B cell (primary cell): ENCODE results near the gene GSKIP. TPM values are rescaled to one million over a fixed set of nuclear protein-coding genes. Genes with fewer than 3 reads are reported as not detected.

Source experiments
- ATAC-seq: fragments of 200-7000 bp; cut with Tn5 transposase; one replicate; pipeline ENCODE4 v1.10.0; 2021; ENCODE audit warnings: low read depth, mild to moderate bottlenecking, moderate number of reproducible peaks, moderate library complexity
- CTCF ChIA-PET: fragments of 350-600 bp; sonication (Branson Sonifier 250); formaldehyde crosslinking; loops from one replicate; lab custom pipeline; 2021; ENCODE audit warnings: antibody characterized with exemption, inconsistent platforms; lab: Charles Lee
- POLR2A ChIA-PET: fragments of 350-600 bp; sonication (Branson Sonifier 250); formaldehyde crosslinking; loops from one replicate; lab custom pipeline; 2021; ENCODE audit warnings: antibody characterized with exemption; lab: Charles Lee
- DNase-seq: peaks from one replicate; pipeline ENCODE4 v3.0.0; 2013
- H2AFZ ChIP-seq: 2 replicates; pipeline ENCODE4 v1.6.1; 2012; ENCODE audit warnings: mild to moderate bottlenecking, low read depth, low read length; ENCODE audit not compliant: insufficient read depth, poor library complexity, severe bottlenecking
- H3K27ac ChIP-seq, 2 donors: 1 replicate in 1 of 2; 2 replicates in 1 of 2; pipeline ENCODE4 v1.5.1; 2012 to 2013; ENCODE audit warnings: low read length in 2 of 2, mild to moderate bottlenecking in 2 of 2, moderate library complexity in 1 of 2
- H3K27me3 ChIP-seq, 4 experiments: fragments of 200-600 bp in 1 of 4; sonication (generic) in 1 of 4; replicated peaks in 1 of 4; 1 replicate in 2 of 4; 2 replicates in 2 of 4; pipeline versions ENCODE4 v1.6.1 to v1.7.0; 2013 to 2016; ENCODE audit warnings: low read length in 3 of 4, mild to moderate bottlenecking in 2 of 4, mixed read lengths in 1 of 4, moderate library complexity in 1 of 4; ENCODE audit not compliant: insufficient read depth in 4 of 4, control insufficient read depth in 3 of 4; ENCODE audit errors: control extremely low read depth in 1 of 4
- H3K36me3 ChIP-seq, 2 experiments: replicated peaks in 1 of 2; 1 replicate in 1 of 2; 2 replicates in 1 of 2; pipeline versions ENCODE4 v1.6.1 to v1.7.1; 2013; ENCODE audit warnings: low read length in 1 of 2; ENCODE audit not compliant: insufficient read depth in 2 of 2, control insufficient read depth in 1 of 2; ENCODE audit errors: control extremely low read depth in 1 of 2, extremely low read depth in 1 of 2
- H3K4me1 ChIP-seq, 2 donors: fragments of 200-600 bp in 1 of 2; sonication (generic) in 1 of 2; 1 replicate in 1 of 2; 2 replicates in 1 of 2; pipeline versions ENCODE4 v1.5.1 to v1.6.1; 2013 to 2017; ENCODE audit warnings: low read length in 2 of 2; ENCODE audit not compliant: control insufficient read depth in 2 of 2, insufficient read depth in 2 of 2
- H3K4me2 ChIP-seq: replicated peaks from 2 replicates; pipeline ENCODE3; 2012; ENCODE audit warnings: mild to moderate bottlenecking, low read depth, low read length; ENCODE audit not compliant: poor library complexity, severe bottlenecking
- H3K4me3 ChIP-seq, 5 experiments: fragments of 200-600 bp in 1 of 5; sonication (generic) in 1 of 5; 1 replicate in 3 of 5; 2 replicates in 2 of 5; pipeline versions ENCODE4 v1.5.1 to v1.7.0; 2011 to 2016; ENCODE audit warnings: low read length in 4 of 5, mild to moderate bottlenecking in 4 of 5, low read depth in 2 of 5, control low read depth in 1 of 5, moderate library complexity in 1 of 5; ENCODE audit not compliant: insufficient read depth in 1 of 5; ENCODE audit errors: control extremely low read depth in 1 of 5, extremely low read depth in 1 of 5
- H3K79me2 ChIP-seq: fragments of 200-600 bp; sonication (generic); one replicate; pipeline ENCODE4 v1.6.0; 2016; ENCODE audit warnings: low read length; ENCODE audit not compliant: control insufficient read depth, insufficient read depth
- H3K9ac ChIP-seq: fragments of 200-600 bp; sonication (generic); 2 replicates; pipeline ENCODE4 v1.6.1; 2017; ENCODE audit warnings: mild to moderate bottlenecking, low read length, moderate library complexity
- H3K9me3 ChIP-seq, 3 donors: one replicate each; pipeline versions ENCODE4 v1.6.1 to v1.7.1; 2013; ENCODE audit warnings: low read length in 2 of 3; ENCODE audit not compliant: control insufficient read depth in 2 of 3, insufficient read depth in 1 of 3; ENCODE audit errors: control extremely low read depth in 1 of 3
- H4K20me1 ChIP-seq: 2 replicates; pipeline ENCODE4 v1.6.0; 2012; ENCODE audit warnings: mild to moderate bottlenecking, low read length; ENCODE audit not compliant: insufficient read depth, control insufficient read depth, poor library complexity, severe bottlenecking
- H3K27ac Mint-ChIP-seq: one replicate; pipeline ENCODE4 v1.8.0; 2021; ENCODE audit warnings: mixed read lengths
- H3K27me3 Mint-ChIP-seq: one replicate; pipeline ENCODE4 v1.8.0; 2021; ENCODE audit warnings: mixed read lengths
- H3K4me1 Mint-ChIP-seq: one replicate; pipeline ENCODE4 v1.8.0; 2021; ENCODE audit warnings: mixed read lengths
- H3K4me3 Mint-ChIP-seq: one replicate; pipeline ENCODE4 v1.8.0; 2021; ENCODE audit warnings: mixed read lengths
- H3K9me3 Mint-ChIP-seq: one replicate; pipeline ENCODE4 v1.8.0; 2022; ENCODE audit warnings: mixed read lengths; ENCODE audit not compliant: insufficient read depth
- CTCF ChIP-seq: fragments of 200-600 bp; IDR thresholded peaks from one replicate; pipeline ENCODE4 v1.8.0; 2022; ENCODE audit warnings: antibody characterized with exemption, mild to moderate bottlenecking
- EZH2 ChIP-seq: IDR thresholded peaks from 2 replicates; pipeline ENCODE4 v1.6.1; 2012; ENCODE audit warnings: borderline replicate concordance, low read depth, mild to moderate bottlenecking, moderate library complexity, low read length; ENCODE audit not compliant: insufficient read depth, poor library complexity, severe bottlenecking
- WGBS: methylation state at CpG from one replicate; pipeline ENCODE4 v1.1.5; 2013; ENCODE audit warnings: missing lambda C conversion rate; ENCODE audit not compliant: insufficient coverage; 5-methylcytosine and 5-hydroxymethylcytosine counted together
- intact Hi-C: fragments of 100-400 bp; cut with micrococcal nuclease; formaldehyde crosslinking; loops from one replicate; pipeline ENCODE4 v1.10.0; 2022
- polyA plus RNA-seq: library from polyadenylated mRNA; depleted of rRNA; stranded (reverse); fragments of >200 nt; gene quantifications from 2 replicates; pipeline ENCODE4 v1.2.3, GENCODE V29; 2012
- total RNA-seq, 2 donors: library from RNA; stranded (reverse); fragments of 120-200 nt in 1 of 2; gene quantifications; 1 replicate in 1 of 2; 2 replicates in 1 of 2; pipeline versions ENCODE4 v1.2.3 to v1.2.4, GENCODE V29; 2013 to 2022

Gene GSKIP
- total and polyA plus RNA-seq, 2 donors (not counting 1 experiment from before 2014, with no cell fraction given): 5.7 to 15.8 TPM

- no peak overlapping the region for H3K4me3 ChIP-seq
- Mint-ChIP-seq H3K4me3 (no peak overlapping the region), H3K27ac (no peak overlapping the region), H3K9me3 (no peaks in the 10 kb centered on the region), H3K4me1 (no peaks in the 10 kb centered on the region), H3K27me3 (peaks cover 15% of the 10 kb centered on the region)
- no peaks in the 10 kb centered on the region for H4K20me1 ChIP-seq
- no peaks in the 10 kb centered on the region for H3K36me3 ChIP-seq
- no peaks in the 10 kb centered on the region for H3K4me1 ChIP-seq
- intact Hi-C loops: no loop called here
- DNase-seq: no peak
- no peaks in the 10 kb centered on the region for H3K9me3 ChIP-seq
- POLR2A ChIA-PET: interaction anchor here (0.6 kb wide), 1 partner anchor 10 kb away, joined by 3 read pairs; no protein-coding TSS in a partner anchor
- TF ChIP-seq EZH2 (no peak), CTCF (no peak)
- ATAC-seq: no peak
- WGBS: 89% methylated on average over 10 of the region's 12 CpGs
- no peak overlapping the region for H3K4me2 ChIP-seq
- H2AFZ ChIP-seq: no peak overlapping the region
- H3K9ac ChIP-seq: no peak overlapping the region
- H3K27ac ChIP-seq: no peak overlapping the region
- CTCF ChIA-PET: no interaction called here
- H3K79me2 ChIP-seq: no peaks in the 10 kb centered on the region
- no peaks in the 10 kb centered on the region for H3K27me3 ChIP-seq
These were observed 45.3 kb downstream of the GSKIP start for GRCh38 chr14:96408608-96409007.

GRCh38 chr14:96409701-96410100, 46.4 kb downstream of the GSKIP start:
- Histone ChIP-seq H3K27me3 (no peaks in the 10 kb centered on the region), H3K27ac (no peak overlapping the region), H3K79me2 (no peaks in the 10 kb centered on the region), H3K4me3 (no peak overlapping the region), H4K20me1 (no peaks in the 10 kb centered on the region), H2AFZ (no peak overlapping the region), H3K9ac (no peak overlapping the region), H3K9me3 (no peaks in the 10 kb centered on the region), H3K36me3 (no peaks in the 10 kb centered on the region), H3K4me2 (no peak overlapping the region), H3K4me1 (no peaks in the 10 kb centered on the region)
- ChIA-PET POLR2A (no interaction called here), CTCF (no interaction called here)
- TF ChIP-seq CTCF: no peak
- TF ChIP-seq EZH2: no peak
- H3K27me3 Mint-ChIP-seq: peaks cover 19% of the 10 kb centered on the region
- no peaks in the 10 kb centered on the region for H3K9me3 Mint-ChIP-seq
- ATAC-seq (no peak), DNase-seq (no peak)
- no peak overlapping the region for H3K4me3 Mint-ChIP-seq
- 98% methylated on average over 5 of the region's 9 CpGs for WGBS
- no peaks in the 10 kb centered on the region for H3K4me1 Mint-ChIP-seq
- intact Hi-C loops: no loop called here
- no peak overlapping the region for H3K27ac Mint-ChIP-seq
